ENCODE data around the gene SAC3D1. TPM values are rescaled to one million over a fixed set of nuclear protein-coding genes. Genes with fewer than 3 reads are reported as not detected.
A peak's percentile ranks its signal among the peaks of the same experiment; 100 is the strongest.

The SAC3D1 gene
- total RNA-seq, 2 donors from 2014 or later = 1.9 to 3.9 TPM

- ATAC-seq = no peak
- H3K9me3 ChIP-seq (ENCODE audit: control insufficient read depth, low read length, poor library complexity, severe bottlenecking) = no peaks in the 10 kb centered on the region
- H3K27me3 Mint-ChIP-seq = no peaks in the 10 kb centered on the region
- H3K4me3 Mint-ChIP-seq = no peak overlapping the region
- peaks cover 28% of the 10 kb centered on the region for H3K4me1 Mint-ChIP-seq
- no peak for DNase-seq
- no peak overlapping the region for H3K27ac Mint-ChIP-seq
- H3K36me3 Mint-ChIP-seq (ENCODE audit: low read depth) = no peaks in the 10 kb centered on the region
Measured at GRCh38 chr11:65057526-65057925, 16.5 kb downstream of the SAC3D1 start.

- no peak for ATAC-seq
- no peak for DNase-seq
- Mint-ChIP-seq H3K4me3 (no peak overlapping the region), H3K27me3 (peaks cover 4% of the 10 kb centered on the region), H3K4me1 (peaks cover 28% of the 10 kb centered on the region), H3K27ac (no peak overlapping the region), H3K36me3 (ENCODE audit: low read depth) (no peaks in the 10 kb centered on the region)
- no peaks in the 10 kb centered on the region for H3K9me3 ChIP-seq (ENCODE audit: control insufficient read depth, low read length, poor library complexity, severe bottlenecking)
Measured at GRCh38 chr11:65058012-65058411, 17.0 kb downstream of the SAC3D1 start.

GRCh38 chr11:65058419-65059054 lies 17.5 kb downstream of the SAC3D1 start, which contains the start of gene NAALADL1:
NAALADL1 (minus strand) TSS chr11:65058553; CDS start chr11:65058521, 32 bp downstream.
- H3K4me3 Mint-ChIP-seq = no peak within 1 kb of the TSS
- no peak for ATAC-seq
- H3K27ac Mint-ChIP-seq = no peak within 1 kb of the TSS
- H3K36me3 Mint-ChIP-seq (ENCODE audit: low read depth) = no peaks in the 10 kb centered on the region
- peaks cover 27% of the 10 kb centered on the region for H3K4me1 Mint-ChIP-seq
- DNase-seq = no peak
- H3K27me3 Mint-ChIP-seq = peaks cover 6% of the 10 kb centered on the region
- no peaks in the 10 kb centered on the region for H3K9me3 ChIP-seq (ENCODE audit: control insufficient read depth, low read length, poor library complexity, severe bottlenecking)

GRCh38 chr11:65059523-65059922 lies 18.5 kb downstream of the SAC3D1 start:
- Mint-ChIP-seq H3K4me3 (no peak overlapping the region), H3K27me3 (peaks cover 6% of the 10 kb centered on the region), H3K4me1 (peaks cover 19% of the 10 kb centered on the region), H3K27ac (no peak overlapping the region), H3K36me3 (ENCODE audit: low read depth) (no peaks in the 10 kb centered on the region)
- ATAC-seq = no peak
- no peaks in the 10 kb centered on the region for H3K9me3 ChIP-seq (ENCODE audit: control insufficient read depth, low read length, poor library complexity, severe bottlenecking)
- DNase-seq = no peak

GRCh38 chr11:65059959-65060824 lies 19.2 kb downstream of the SAC3D1 start:
- H3K27ac Mint-ChIP-seq = no peak overlapping the region
- ATAC-seq (no peak), DNase-seq (no peak)
- peaks cover 19% of the 10 kb centered on the region for H3K4me1 Mint-ChIP-seq
- no peak overlapping the region for H3K4me3 Mint-ChIP-seq
- peaks cover 6% of the 10 kb centered on the region for H3K27me3 Mint-ChIP-seq
- H3K36me3 Mint-ChIP-seq (ENCODE audit: low read depth) = no peaks in the 10 kb centered on the region
- H3K9me3 ChIP-seq (ENCODE audit: control insufficient read depth, low read length, poor library complexity, severe bottlenecking) = no peaks in the 10 kb centered on the region

GRCh38 chr11:65060913-65061408 lies 20.0 kb downstream of the SAC3D1 start:
- DNase-seq (no peak), ATAC-seq (peak; percentile 18)
- Mint-ChIP-seq H3K27me3 (peaks cover 6% of the 10 kb centered on the region), H3K36me3 (ENCODE audit: low read depth) (no peaks in the 10 kb centered on the region), H3K4me1 (peaks cover 16% of the 10 kb centered on the region), H3K27ac (no peak overlapping the region), H3K4me3 (no peak overlapping the region)
- H3K9me3 ChIP-seq (ENCODE audit: control insufficient read depth, low read length, poor library complexity, severe bottlenecking) = no peaks in the 10 kb centered on the region

GRCh38 chr11:65063532-65063931 lies 22.5 kb downstream of the SAC3D1 start:
- H3K9me3 ChIP-seq (ENCODE audit: control insufficient read depth, low read length, poor library complexity, severe bottlenecking) = no peaks in the 10 kb centered on the region
- Mint-ChIP-seq H3K36me3 (ENCODE audit: low read depth) (no peaks in the 10 kb centered on the region), H3K4me1 (peaks cover 16% of the 10 kb centered on the region), H3K27ac (no peak overlapping the region), H3K4me3 (no peak overlapping the region), H3K27me3 (peaks cover 6% of the 10 kb centered on the region)
- ATAC-seq = no peak
- DNase-seq = no peak

- no peaks in the 10 kb centered on the region for H3K36me3 Mint-ChIP-seq (ENCODE audit: low read depth)
- peaks cover 12% of the 10 kb centered on the region for H3K4me1 Mint-ChIP-seq
- no peak overlapping the region for H3K4me3 Mint-ChIP-seq
- no peaks in the 10 kb centered on the region for H3K9me3 ChIP-seq (ENCODE audit: control insufficient read depth, low read length, poor library complexity, severe bottlenecking)
- DNase-seq (no peak), ATAC-seq (no peak)
- no peak overlapping the region for H3K27ac Mint-ChIP-seq
- H3K27me3 Mint-ChIP-seq = peaks cover 6% of the 10 kb centered on the region
Measured at GRCh38 chr11:65064847-65065240, 23.8 kb downstream of the SAC3D1 start.

GRCh38 chr11:65065851-65066250 lies 24.8 kb downstream of the SAC3D1 start:
- peaks cover 8% of the 10 kb centered on the region for H3K4me1 Mint-ChIP-seq
- H3K27me3 Mint-ChIP-seq = peaks cover 6% of the 10 kb centered on the region
- no peak for DNase-seq

GRCh38 chr11:65066315-65066714 lies 25.3 kb downstream of the SAC3D1 start:
- no peaks in the 10 kb centered on the region for H3K9me3 ChIP-seq (ENCODE audit: control insufficient read depth, low read length, poor library complexity, severe bottlenecking)
- Mint-ChIP-seq H3K27me3 (peaks cover 6% of the 10 kb centered on the region), H3K36me3 (ENCODE audit: low read depth) (no peaks in the 10 kb centered on the region), H3K4me3 (no peak overlapping the region), H3K4me1 (peaks cover 4% of the 10 kb centered on the region), H3K27ac (no peak overlapping the region)
- DNase-seq = no peak
- ATAC-seq = no peak

More at GRCh38 chr11:65065851-65066250, 24.8 kb downstream of the SAC3D1 start:
- Mint-ChIP-seq H3K4me3 (no peak overlapping the region), H3K27ac (no peak overlapping the region), H3K36me3 (ENCODE audit: low read depth) (no peaks in the 10 kb centered on the region)
- no peaks in the 10 kb centered on the region for H3K9me3 ChIP-seq (ENCODE audit: control insufficient read depth, low read length, poor library complexity, severe bottlenecking)
- no peak for ATAC-seq

GRCh38 chr11:65066805-65067291 lies 25.8 kb downstream of the SAC3D1 start:
- DNase-seq (no peak), ATAC-seq (no peak)
- peaks cover 4% of the 10 kb centered on the region for H3K4me1 Mint-ChIP-seq
- H3K4me3 Mint-ChIP-seq = no peak overlapping the region
- no peaks in the 10 kb centered on the region for H3K36me3 Mint-ChIP-seq (ENCODE audit: low read depth)
- peaks cover 6% of the 10 kb centered on the region for H3K27me3 Mint-ChIP-seq
- no peak overlapping the region for H3K27ac Mint-ChIP-seq
- no peaks in the 10 kb centered on the region for H3K9me3 ChIP-seq (ENCODE audit: control insufficient read depth, low read length, poor library complexity, severe bottlenecking)

- Mint-ChIP-seq H3K36me3 (ENCODE audit: low read depth) (no peaks in the 10 kb centered on the region), H3K4me1 (no peaks in the 10 kb centered on the region), H3K4me3 (no peak overlapping the region), H3K27me3 (peaks cover 6% of the 10 kb centered on the region), H3K27ac (no peak overlapping the region)
- no peak for ATAC-seq
- H3K9me3 ChIP-seq (ENCODE audit: control insufficient read depth, low read length, poor library complexity, severe bottlenecking) = no peaks in the 10 kb centered on the region
- no peak for DNase-seq
Measured at GRCh38 chr11:65067446-65067845, 26.4 kb downstream of the SAC3D1 start.

GRCh38 chr11:65069217-65069616 lies 28.2 kb downstream of the SAC3D1 start:
- H3K9me3 ChIP-seq (ENCODE audit: control insufficient read depth, low read length, poor library complexity, severe bottlenecking) = no peaks in the 10 kb centered on the region
- no peak overlapping the region for H3K27ac Mint-ChIP-seq
- ATAC-seq (no peak), DNase-seq (no peak)
- H3K4me1 Mint-ChIP-seq = no peaks in the 10 kb centered on the region
- H3K36me3 Mint-ChIP-seq (ENCODE audit: low read depth) = no peaks in the 10 kb centered on the region
- no peaks in the 10 kb centered on the region for H3K27me3 Mint-ChIP-seq
- no peak overlapping the region for H3K4me3 Mint-ChIP-seq

All from T-helper 17 cell (primary cell).